Ectodermal cell (in vitro differentiated cells): ENCODE data around the gene POMGNT2.

ENCODE experiments used
- H3K27ac ChIP-seq: 2 replicates; pipeline ENCODE4 v1.7.0; 2013; ENCODE audit warnings: mild to moderate bottlenecking, low read depth, low read length; ENCODE audit not compliant: insufficient read depth, poor library complexity, severe bottlenecking
- H3K27me3 ChIP-seq: 2 replicates; pipeline ENCODE4 v1.7.0; 2013; ENCODE audit warnings: mild to moderate bottlenecking, low read length; ENCODE audit not compliant: insufficient read depth, control insufficient read depth, poor library complexity, severe bottlenecking
- H3K36me3 ChIP-seq: one replicate; pipeline ENCODE4 v1.7.0; 2013; ENCODE audit warnings: low read length; ENCODE audit not compliant: control insufficient read depth, insufficient read depth
- H3K4me1 ChIP-seq: one replicate; pipeline ENCODE4 v1.7.0; 2013; ENCODE audit warnings: low read length; ENCODE audit not compliant: control insufficient read depth, insufficient read depth
- H3K4me3 ChIP-seq: 2 replicates; pipeline ENCODE4 v1.7.0; 2013; ENCODE audit warnings: low read depth, low read length, control low read depth; ENCODE audit not compliant: insufficient read depth
- H3K9me3 ChIP-seq: 2 replicates; pipeline ENCODE4 v1.7.0; 2013; ENCODE audit warnings: mild to moderate bottlenecking, low read length, moderate library complexity; ENCODE audit not compliant: control insufficient read depth
- WGBS, 2 experiments: methylation state at CpG; one replicate each; pipeline ENCODE4 v1.1.7; 2013; ENCODE audit warnings: missing lambda C conversion rate in 2 of 2; 5-methylcytosine and 5-hydroxymethylcytosine counted together

The POMGNT2 gene

GRCh38 chr3:43091481-43091880 lies 14.4 kb downstream of the POMGNT2 start:
- Histone ChIP-seq H3K27ac (no peak overlapping the region), H3K27me3 (no peaks in the 10 kb centered on the region), H3K36me3 (no peaks in the 10 kb centered on the region), H3K4me1 (peaks cover 6% of the 10 kb centered on the region), H3K4me3 (no peak overlapping the region), H3K9me3 (no peaks in the 10 kb centered on the region)
- 89 to 96% methylated on average over 4 of the region's 4 CpGs for WGBS, 2 experiments

GRCh38 chr3:43090238-43090637 lies 15.6 kb downstream of the POMGNT2 start:
- Histone ChIP-seq H3K4me1 (peaks cover 6% of the 10 kb centered on the region), H3K9me3 (no peaks in the 10 kb centered on the region), H3K4me3 (no peak overlapping the region), H3K36me3 (no peaks in the 10 kb centered on the region), H3K27me3 (no peaks in the 10 kb centered on the region), H3K27ac (no peak overlapping the region)
- WGBS, 2 experiments = 92 to 97% methylated on average over 3 of the region's 3 CpGs

GRCh38 chr3:43089081-43089480 lies 16.8 kb downstream of the POMGNT2 start:
- H3K4me3 ChIP-seq = no peak overlapping the region
- 95 to 97% methylated on average over 4 of the region's 4 CpGs for WGBS, 2 experiments
- H3K36me3 ChIP-seq = no peaks in the 10 kb centered on the region
- no peak overlapping the region for H3K27ac ChIP-seq
- H3K4me1 ChIP-seq = no peaks in the 10 kb centered on the region
- no peaks in the 10 kb centered on the region for H3K9me3 ChIP-seq
- H3K27me3 ChIP-seq = no peaks in the 10 kb centered on the region

GRCh38 chr3:43087249-43087776 lies 18.6 kb downstream of the POMGNT2 start:
- H3K27ac ChIP-seq = no peak overlapping the region
- H3K9me3 ChIP-seq = no peaks in the 10 kb centered on the region
- no peaks in the 10 kb centered on the region for H3K27me3 ChIP-seq
- no peaks in the 10 kb centered on the region for H3K4me1 ChIP-seq
- no peak overlapping the region for H3K4me3 ChIP-seq
- H3K36me3 ChIP-seq = peaks cover 4% of the 10 kb centered on the region
- WGBS, 2 experiments = 95 to 99% methylated on average over 5 of the region's 5 CpGs

GRCh38 chr3:43086460-43087165 lies 19.3 kb downstream of the POMGNT2 start:
- H3K36me3 ChIP-seq = peaks cover 4% of the 10 kb centered on the region
- H3K4me1 ChIP-seq = no peaks in the 10 kb centered on the region
- no peaks in the 10 kb centered on the region for H3K27me3 ChIP-seq
- 94 to 95% methylated on average over 6 of the region's 6 CpGs for WGBS, 2 experiments
- H3K27ac ChIP-seq = no peak overlapping the region
- H3K9me3 ChIP-seq = no peaks in the 10 kb centered on the region
- H3K4me3 ChIP-seq = no peak overlapping the region

GRCh38 chr3:43082457-43082856 lies 23.4 kb downstream of the POMGNT2 start:
- 95 to 98% methylated on average over 2 of the region's 2 CpGs for WGBS, 2 experiments
- Histone ChIP-seq H3K36me3 (peaks cover 19% of the 10 kb centered on the region), H3K4me1 (no peaks in the 10 kb centered on the region)

GRCh38 chr3:43081796-43082195 lies 24.1 kb downstream of the POMGNT2 start:
- Histone ChIP-seq H3K4me3 (no peak overlapping the region), H3K27ac (no peak overlapping the region), H3K36me3 (peaks cover 19% of the 10 kb centered on the region), H3K9me3 (no peaks in the 10 kb centered on the region), H3K4me1 (no peaks in the 10 kb centered on the region), H3K27me3 (no peaks in the 10 kb centered on the region)
- 92 to 97% methylated on average over 5 of the region's 5 CpGs for WGBS, 2 experiments

More at GRCh38 chr3:43082457-43082856, 23.4 kb downstream of the POMGNT2 start:
- Histone ChIP-seq H3K4me3 (no peak overlapping the region), H3K27ac (no peak overlapping the region), H3K9me3 (no peaks in the 10 kb centered on the region), H3K27me3 (no peaks in the 10 kb centered on the region)

- Histone ChIP-seq H3K4me1 (no peaks in the 10 kb centered on the region), H3K27me3 (no peaks in the 10 kb centered on the region), H3K36me3 (peaks cover 19% of the 10 kb centered on the region), H3K27ac (no peak overlapping the region), H3K4me3 (no peak overlapping the region), H3K9me3 (no peaks in the 10 kb centered on the region)
- 95 to 97% methylated on average over 40 of the region's 40 CpGs for WGBS, 2 experiments
Measured at GRCh38 chr3:43080726-43081568, 24.9 kb downstream of the POMGNT2 start.

- H3K27ac ChIP-seq = no peak overlapping the region
- no peaks in the 10 kb centered on the region for H3K4me1 ChIP-seq
- 93 to 94% methylated on average over 31 of the region's 31 CpGs for WGBS, 2 experiments
- H3K36me3 ChIP-seq = peaks cover 19% of the 10 kb centered on the region
- H3K9me3 ChIP-seq = no peaks in the 10 kb centered on the region
- H3K27me3 ChIP-seq = no peaks in the 10 kb centered on the region
- no peak overlapping the region for H3K4me3 ChIP-seq
Measured at GRCh38 chr3:43079536-43080332, 26.1 kb downstream of the POMGNT2 start.

- H3K27ac ChIP-seq = no peak overlapping the region
- H3K36me3 ChIP-seq = peaks cover 16% of the 10 kb centered on the region
- no peak overlapping the region for H3K4me3 ChIP-seq
- H3K27me3 ChIP-seq = no peaks in the 10 kb centered on the region
- H3K4me1 ChIP-seq = no peaks in the 10 kb centered on the region
- H3K9me3 ChIP-seq = no peaks in the 10 kb centered on the region
Measured at GRCh38 chr3:43077707-43078106, 28.2 kb downstream of the POMGNT2 start.
